H9 (cell line): ENCODE data around the gene FRK. TPM values are rescaled to one million over a fixed set of nuclear protein-coding genes. Genes with fewer than 3 reads are reported as not detected.

ENCODE experiments used
- DNase-seq: peaks from one replicate; pipeline ENCODE4 v3.0.0-alpha.2; 2017
- H2AFZ ChIP-seq: one replicate; pipeline ENCODE4 v1.6.1; 2013; ENCODE audit warnings: mild to moderate bottlenecking, low read length, control low read depth, moderate library complexity
- H2AK5ac ChIP-seq: 2 replicates; pipeline ENCODE4 v1.6.1; 2013; ENCODE audit warnings: low read length, control low read depth, mixed read lengths; ENCODE audit not compliant: insufficient read length
- H2BK120ac ChIP-seq: one replicate; pipeline ENCODE4 v1.6.1; 2013; ENCODE audit warnings: low read depth, mild to moderate bottlenecking, low read length, control low read depth, inconsistent platforms; ENCODE audit not compliant: poor library complexity, severe bottlenecking
- H2BK12ac ChIP-seq: 2 replicates; pipeline ENCODE4 v1.6.1; 2013; ENCODE audit warnings: low read length, control low read depth, mixed read lengths, low read depth; ENCODE audit not compliant: insufficient read length
- H2BK15ac ChIP-seq: 2 replicates; pipeline ENCODE4 v1.6.1; 2013; ENCODE audit warnings: low read depth, low read length, control low read depth
- H2BK20ac ChIP-seq: one replicate; pipeline ENCODE4 v1.6.1; 2013; ENCODE audit warnings: low read depth, mild to moderate bottlenecking, low read length, control low read depth, inconsistent platforms; ENCODE audit not compliant: poor library complexity, severe bottlenecking
- H2BK5ac ChIP-seq: 2 replicates; pipeline ENCODE4 v1.6.1; 2013; ENCODE audit warnings: low read length, control low read depth, mixed read lengths; ENCODE audit not compliant: insufficient read length
- H3K14ac ChIP-seq: 2 replicates; pipeline ENCODE4 v1.6.1; 2013; ENCODE audit warnings: low read length, control low read depth; ENCODE audit not compliant: insufficient read depth
- H3K18ac ChIP-seq: 2 replicates; pipeline ENCODE4 v1.6.1; 2013; ENCODE audit warnings: low read depth, mild to moderate bottlenecking, mixed read lengths, low read length, control low read depth; ENCODE audit not compliant: insufficient read length
- H3K23ac ChIP-seq: 2 replicates; pipeline ENCODE4 v1.6.1; 2013; ENCODE audit warnings: low read length, control low read depth, mixed read lengths, low read depth; ENCODE audit not compliant: insufficient read length
- H3K23me2 ChIP-seq: 2 replicates; pipeline ENCODE4 v1.6.1; 2013; ENCODE audit warnings: low read depth, mild to moderate bottlenecking, mixed read lengths, low read length, control low read depth; ENCODE audit not compliant: insufficient read length, poor library complexity, severe bottlenecking
- H3K27ac ChIP-seq: 2 replicates; pipeline ENCODE4 v1.5.1; 2013; ENCODE audit warnings: low read length, control low read depth, mixed read lengths, low read depth; ENCODE audit not compliant: insufficient read length
- H3K27me3 ChIP-seq: 2 replicates; pipeline ENCODE4 v1.6.1; 2013; ENCODE audit warnings: low read length, control low read depth, inconsistent platforms; ENCODE audit not compliant: insufficient read depth
- H3K4ac ChIP-seq: 2 replicates; pipeline ENCODE4 v1.6.1; 2013; ENCODE audit warnings: low read depth, mild to moderate bottlenecking, control low read depth, inconsistent platforms, low read length, moderate library complexity
- H3K4me1 ChIP-seq: 2 replicates; pipeline ENCODE4 v1.6.1; 2013; ENCODE audit warnings: low read length, control low read depth, inconsistent platforms; ENCODE audit not compliant: insufficient read depth
- H3K4me2 ChIP-seq: 2 replicates; pipeline ENCODE4 v1.6.1; 2013; ENCODE audit warnings: low read length, control low read depth, mixed read lengths; ENCODE audit not compliant: insufficient read length, insufficient read depth
- H3K56ac ChIP-seq: 2 replicates; pipeline ENCODE4 v1.6.1; 2013; ENCODE audit warnings: low read depth, mild to moderate bottlenecking, mixed read lengths, low read length, control low read depth; ENCODE audit not compliant: insufficient read length
- H3K79me1 ChIP-seq: 2 replicates; pipeline ENCODE4 v1.6.1; 2013; ENCODE audit warnings: low read depth, mild to moderate bottlenecking, moderate library complexity, low read length, control low read depth, inconsistent platforms; ENCODE audit not compliant: insufficient read depth, poor library complexity, severe bottlenecking
- H3K79me2 ChIP-seq: 2 replicates; pipeline ENCODE4 v1.6.1; 2013; ENCODE audit warnings: low read length, control low read depth, inconsistent platforms; ENCODE audit not compliant: insufficient read depth
- H3K9ac ChIP-seq: 2 replicates; pipeline ENCODE4 v1.6.1; 2013; ENCODE audit warnings: low read length, control low read depth, mixed read lengths; ENCODE audit not compliant: insufficient read length; ENCODE audit errors: extremely low read depth
- H3K9me3 ChIP-seq: one replicate; pipeline ENCODE4 v1.6.1; 2013; ENCODE audit warnings: low read depth, low read length, inconsistent platforms; ENCODE audit not compliant: control insufficient read depth
- H3T11ph ChIP-seq: one replicate; pipeline ENCODE4 v1.6.1; 2013; ENCODE audit warnings: mild to moderate bottlenecking, low read length, control low read depth, inconsistent platforms
- H4K20me1 ChIP-seq: one replicate; pipeline ENCODE4 v1.6.1; 2013; ENCODE audit not compliant: control insufficient read depth, insufficient read length, insufficient read depth
- H4K5ac ChIP-seq: 2 replicates; pipeline ENCODE4 v1.6.1; 2013; ENCODE audit warnings: low read depth, mild to moderate bottlenecking, mixed read lengths, low read length, control low read depth; ENCODE audit not compliant: insufficient read length
- H4K8ac ChIP-seq: replicated peaks from 2 replicates; pipeline ENCODE4 v1.6.1; 2013; ENCODE audit warnings: low read length, control low read depth, mixed read lengths, low read depth; ENCODE audit not compliant: insufficient read length
- H4K91ac ChIP-seq: 2 replicates; pipeline ENCODE4 v1.6.1; 2013; ENCODE audit warnings: low read depth, mild to moderate bottlenecking, moderate library complexity, mixed read lengths, low read length, control low read depth; ENCODE audit not compliant: insufficient read length
- H3K27ac Mint-ChIP-seq, 3 experiments: 2 replicates in 2 of 3; 3 replicates in 1 of 3; pipeline ENCODE4 v1.8.0; 2020 to 2021; ENCODE audit warnings: mixed read lengths in 3 of 3, mild to moderate bottlenecking in 1 of 3, moderate library complexity in 1 of 3
- H3K27me3 Mint-ChIP-seq: 2 replicates; pipeline ENCODE4 v1.8.0; 2021; ENCODE audit warnings: low read depth, mild to moderate bottlenecking, moderate library complexity, mixed read lengths
- H3K36me3 Mint-ChIP-seq, 3 experiments: 2 replicates in 2 of 3; 3 replicates in 1 of 3; pipeline ENCODE4 v1.8.0; 2020 to 2021; ENCODE audit warnings: low read depth in 3 of 3, mixed read lengths in 3 of 3; ENCODE audit not compliant: insufficient read depth in 1 of 3
- H3K4me1 Mint-ChIP-seq, 2 experiments: 2 replicates each; pipeline ENCODE4 v1.8.0; 2020; ENCODE audit warnings: mixed read lengths in 2 of 2
- H3K4me3 Mint-ChIP-seq, 2 experiments: 2 replicates in 1 of 2; 3 replicates in 1 of 2; pipeline ENCODE4 v1.8.0; 2020 to 2021; ENCODE audit warnings: mild to moderate bottlenecking in 2 of 2, mixed read lengths in 2 of 2, moderate library complexity in 1 of 2
- H3K9me3 Mint-ChIP-seq, 2 experiments: 2 replicates in 1 of 2; 3 replicates in 1 of 2; pipeline ENCODE4 v1.8.0; 2020; ENCODE audit warnings: mild to moderate bottlenecking in 2 of 2, mixed read lengths in 2 of 2, moderate library complexity in 1 of 2
- CTCF ChIP-seq: fragments of 200-600 bp; sonication (generic); conservative IDR thresholded peaks from 3 replicates; pipeline ENCODE4 v1.8.0; 2021; ENCODE audit warnings: antibody characterized with exemption, mild to moderate bottlenecking
- WGBS: extraction: QIAGEN DNeasy Blood & Tissue Kit; methylation state at CpG from one replicate; pipeline ENCODE4 v1.1.7; 2013; ENCODE audit warnings: missing lambda C conversion rate, low lambda C conversion rate, mixed read lengths; ENCODE audit not compliant: insufficient read length; ENCODE audit errors: extremely low coverage; 5-methylcytosine and 5-hydroxymethylcytosine counted together
- total RNA-seq: library from RNA; stranded (reverse); gene quantifications from 2 replicates; pipeline ENCODE4 v1.2.1, GENCODE V29; 2021

FRK gene
- total RNA-seq, 1 experiment from 2014 or later: 0.15 TPM

GRCh38 chr6:115947966-115948541 is 112.6 kb downstream of the FRK start:
- WGBS: no CpG with 5 or more reads among the region's 2 CpGs
- H2BK20ac ChIP-seq: no peak overlapping the region

More at GRCh38 chr6:115947966-115948541, 112.6 kb downstream of the FRK start:
- no peaks in the 10 kb centered on the region for H3K27me3 Mint-ChIP-seq
- H3K9me3 Mint-ChIP-seq: peaks cover 7 to 9% of the 10 kb centered on the region in 2 experiments
- no peak overlapping the region for H4K91ac ChIP-seq
- no peaks in the 10 kb centered on the region for H4K20me1 ChIP-seq
- no peak overlapping the region for H2BK5ac ChIP-seq
- H2AFZ ChIP-seq: no peak overlapping the region
- H2BK15ac ChIP-seq: no peak overlapping the region
- H3K4ac ChIP-seq: no peak overlapping the region
- no peak overlapping the region for H3K27ac ChIP-seq
- H3K56ac ChIP-seq: no peak overlapping the region
- H3K36me3 Mint-ChIP-seq: peaks cover 0 to 2% (median 0%) of the 10 kb centered on the region in 3 experiments; a peak in 2 of 7 replicates
- no peak overlapping the region for H3K27ac Mint-ChIP-seq
- no peaks in the 10 kb centered on the region for H3K4me1 Mint-ChIP-seq
- H3T11ph ChIP-seq: no peak overlapping the region
- H4K8ac ChIP-seq: no peak overlapping the region
- H2BK120ac ChIP-seq: no peak overlapping the region
- no peak for TF ChIP-seq CTCF
- no peaks in the 10 kb centered on the region for H3K79me2 ChIP-seq
- H3K4me2 ChIP-seq: no peak overlapping the region
- H3K4me3 Mint-ChIP-seq: no peak overlapping the region
- H3K9me3 ChIP-seq: no peaks in the 10 kb centered on the region
- H3K9ac ChIP-seq: no peak overlapping the region
- no peak overlapping the region for H4K5ac ChIP-seq
- no peaks in the 10 kb centered on the region for H3K79me1 ChIP-seq
- no peak for DNase-seq
- no peaks in the 10 kb centered on the region for H3K4me1 ChIP-seq
- H2AK5ac ChIP-seq: no peak overlapping the region
- no peak overlapping the region for H3K23ac ChIP-seq
- H3K18ac ChIP-seq: no peak overlapping the region
- no peaks in the 10 kb centered on the region for H3K23me2 ChIP-seq
- H3K14ac ChIP-seq: no peak overlapping the region
- H2BK12ac ChIP-seq: no peak overlapping the region
- H3K27me3 ChIP-seq: no peaks in the 10 kb centered on the region
